Measurements from ENCODE around the gene PROKR1.

PROKR1 gene

DNA sequence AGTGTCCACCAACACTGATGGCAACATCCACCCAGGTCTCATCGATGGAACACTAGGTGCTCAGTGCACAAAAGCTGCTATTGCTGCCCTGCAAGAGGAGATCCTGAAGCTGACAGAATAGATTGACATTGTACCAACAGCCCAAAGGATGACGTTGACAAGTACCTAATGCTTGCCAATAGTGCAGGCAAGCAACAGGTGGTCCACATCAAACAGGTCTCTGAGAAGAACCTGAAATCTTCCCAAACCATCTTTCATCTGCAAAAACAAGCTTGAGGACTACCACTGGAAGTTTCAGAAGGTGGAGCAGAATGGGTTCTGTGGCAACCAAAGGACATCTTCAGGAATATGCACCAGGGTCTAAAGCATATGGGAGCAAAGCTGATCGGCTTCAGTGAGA, 15.8 kb upstream of the PROKR1 start:
- H3K4me3 ChIP-seq (ENCODE audit: control insufficient read depth, low read depth, low read length), result no peak overlapping the region
- TF ChIP-seq, protein P1, sequence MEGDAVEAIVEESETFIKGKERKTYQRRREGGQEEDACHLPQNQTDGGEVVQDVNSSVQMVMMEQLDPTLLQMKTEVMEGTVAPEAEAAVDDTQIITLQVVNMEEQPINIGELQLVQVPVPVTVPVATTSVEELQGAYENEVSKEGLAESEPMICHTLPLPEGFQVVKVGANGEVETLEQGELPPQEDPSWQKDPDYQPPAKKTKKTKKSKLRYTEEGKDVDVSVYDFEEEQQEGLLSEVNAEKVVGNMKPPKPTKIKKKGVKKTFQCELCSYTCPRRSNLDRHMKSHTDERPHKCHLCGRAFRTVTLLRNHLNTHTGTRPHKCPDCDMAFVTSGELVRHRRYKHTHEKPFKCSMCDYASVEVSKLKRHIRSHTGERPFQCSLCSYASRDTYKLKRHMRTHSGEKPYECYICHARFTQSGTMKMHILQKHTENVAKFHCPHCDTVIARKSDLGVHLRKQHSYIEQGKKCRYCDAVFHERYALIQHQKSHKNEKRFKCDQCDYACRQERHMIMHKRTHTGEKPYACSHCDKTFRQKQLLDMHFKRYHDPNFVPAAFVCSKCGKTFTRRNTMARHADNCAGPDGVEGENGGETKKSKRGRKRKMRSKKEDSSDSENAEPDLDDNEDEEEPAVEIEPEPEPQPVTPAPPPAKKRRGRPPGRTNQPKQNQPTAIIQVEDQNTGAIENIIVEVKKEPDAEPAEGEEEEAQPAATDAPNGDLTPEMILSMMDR (IDR thresholded peaks at IDR 0.05; ENCODE audit: control insufficient read depth, insufficient read depth, low read depth, low read length, missing control alignments), result no peak
- DNase-seq (ENCODE audit: low read depth), result no peak

GRCh38 chr2:68632021-68632420, 11.4 kb upstream of the PROKR1 start:
- TF ChIP-seq, protein P1 (IDR thresholded peaks at IDR 0.05; ENCODE audit: control insufficient read depth, insufficient read depth, low read depth, low read length, missing control alignments), result no peak
- no peak overlapping the region for H3K4me3 ChIP-seq (ENCODE audit: control insufficient read depth, low read depth, low read length)

DNA sequence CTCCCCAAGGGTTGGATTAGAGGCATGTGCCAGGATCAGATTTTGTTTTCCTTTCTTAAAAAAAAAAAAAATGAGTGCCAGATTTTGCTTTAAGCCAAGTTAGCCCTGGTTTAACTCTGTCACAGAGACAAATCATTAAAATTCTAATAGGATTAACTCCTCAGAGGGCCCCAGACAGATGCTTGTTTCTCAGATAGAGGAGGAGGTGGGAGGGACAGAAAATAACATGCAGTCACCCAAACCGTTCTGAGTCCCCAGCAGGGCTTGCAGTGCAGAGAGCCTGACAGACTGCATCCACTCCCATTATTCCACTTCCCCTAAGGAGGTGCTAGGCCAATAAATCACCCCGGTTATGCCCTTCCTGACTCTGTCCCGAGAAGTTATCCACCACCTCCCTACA, 6.3 kb upstream of the PROKR1 start:
- no peak overlapping the region for H3K4me3 ChIP-seq (ENCODE audit: control insufficient read depth, low read depth, low read length)
- no peak for DNase-seq (ENCODE audit: low read depth)
- TF ChIP-seq, protein P1 (IDR thresholded peaks at IDR 0.05; ENCODE audit: control insufficient read depth, insufficient read depth, low read depth, low read length, missing control alignments), result no peak

More at GRCh38 chr2:68632021-68632420, 11.4 kb upstream of the PROKR1 start:
- no peak for DNase-seq (ENCODE audit: low read depth)

- no peak for DNase-seq (ENCODE audit: low read depth)
- no peak overlapping the region; the same call in 1 of the 2 replicates for H3K4me3 ChIP-seq (ENCODE audit: control insufficient read depth, low read depth, low read length)
These were observed 601 bp downstream of the PROKR1 start for GRCh38 chr2:68643874-68644485.

GRCh38 chr2:68645523-68645922, 2.1 kb downstream of the PROKR1 start:
- no peak overlapping the region for H3K4me3 ChIP-seq (ENCODE audit: control insufficient read depth, low read depth, low read length)
- no peak for DNase-seq (ENCODE audit: low read depth)
- TF ChIP-seq, protein P1 (IDR thresholded peaks at IDR 0.05; ENCODE audit: control insufficient read depth, insufficient read depth, low read depth, low read length, missing control alignments), result no peak

More at GRCh38 chr2:68643874-68644485, 601 bp downstream of the PROKR1 start:
- TF ChIP-seq, protein P1 (IDR thresholded peaks at IDR 0.05; ENCODE audit: control insufficient read depth, insufficient read depth, low read depth, low read length, missing control alignments), result no peak

DNA sequence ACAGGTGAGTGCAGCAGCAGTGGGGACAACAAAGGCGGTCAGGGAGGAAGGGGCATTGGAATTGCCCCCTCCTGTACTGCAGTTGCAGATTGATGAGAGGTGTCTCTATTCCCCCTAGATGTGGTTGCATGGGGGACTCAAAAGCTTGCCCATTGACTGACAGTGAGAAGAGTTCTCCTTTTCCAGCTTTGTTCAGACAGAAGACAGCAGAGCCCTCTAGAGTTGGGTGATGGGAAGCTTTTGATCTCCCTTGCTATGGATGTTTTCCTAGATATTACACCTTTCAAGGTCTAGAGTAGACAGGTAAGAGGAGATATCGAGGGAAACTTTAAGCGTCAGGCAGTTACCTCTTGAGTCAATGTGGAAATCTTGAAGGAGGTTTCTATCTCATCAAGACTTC, 2.9 kb downstream of the PROKR1 start:
- TF ChIP-seq, protein P1 (IDR thresholded peaks at IDR 0.05; ENCODE audit: control insufficient read depth, insufficient read depth, low read depth, low read length, missing control alignments), result no peak
- DNase-seq (ENCODE audit: low read depth), result no peak

More for the DNA sequence above, 2.9 kb downstream of the PROKR1 start:
- no peak overlapping the region for H3K4me3 ChIP-seq (ENCODE audit: control insufficient read depth, low read depth, low read length)
